Stimulated activated CD4-positive, alpha-beta T cell treated with anti-CD3 and anti-CD28 coated beads, Interleukin-4, amount 100 ng/mL, for 24 hours (primary cell): Measurements from ENCODE around the gene CELSR1.
"Not testable (repeated sequence)": the region's sequence is repeated elsewhere in the genome, so short reads cannot be mapped to it uniquely, and the experiment has no call there.

Source experiments
- DNase-seq: peaks from one replicate; pipeline ENCODE4 v3.0.0-alpha.2; 2020

CELSR1 gene

DNA sequence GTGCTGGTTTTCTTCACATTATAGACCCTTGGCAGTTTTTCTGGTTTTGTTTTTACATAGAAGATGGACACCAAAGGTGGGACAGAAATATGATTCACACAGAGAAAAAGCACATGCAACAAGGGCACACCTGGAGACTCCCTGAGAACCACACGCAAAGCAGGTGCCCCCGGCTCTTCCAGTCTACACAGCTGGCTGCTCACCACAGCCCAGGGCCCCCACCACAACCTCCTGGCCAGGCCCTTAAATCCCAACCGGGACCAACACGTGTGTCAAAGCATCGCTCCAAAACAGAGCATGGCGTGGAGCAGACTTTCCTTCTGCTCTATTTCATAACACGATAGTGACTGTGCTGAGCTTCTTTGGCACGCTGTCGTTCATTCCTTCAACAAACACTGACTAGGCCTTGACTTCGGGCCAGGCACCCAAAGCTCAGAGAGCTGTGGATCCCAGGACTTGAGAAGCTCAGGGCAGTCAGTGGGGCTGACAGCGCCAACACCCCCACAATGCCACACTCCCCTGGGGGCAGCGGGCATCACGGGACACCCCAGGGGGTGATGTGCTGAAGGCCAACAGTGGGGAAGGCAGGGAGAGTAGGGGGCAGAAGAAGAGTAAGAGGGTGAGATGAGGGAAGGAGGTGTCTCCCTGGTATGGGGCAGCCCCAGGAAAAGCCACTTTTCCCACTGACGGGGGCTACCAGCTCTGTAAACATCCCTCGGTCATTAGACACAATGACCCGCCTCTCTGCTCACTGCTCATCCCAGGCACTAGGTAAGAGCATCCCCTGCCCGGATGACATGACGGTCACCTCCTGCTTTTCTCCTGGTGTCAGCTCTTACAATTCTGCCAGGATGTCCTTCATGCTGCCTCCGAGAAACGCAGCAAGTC is 26.0 kb downstream of the CELSR1 start:
- DNase-seq: no peak

DNA sequence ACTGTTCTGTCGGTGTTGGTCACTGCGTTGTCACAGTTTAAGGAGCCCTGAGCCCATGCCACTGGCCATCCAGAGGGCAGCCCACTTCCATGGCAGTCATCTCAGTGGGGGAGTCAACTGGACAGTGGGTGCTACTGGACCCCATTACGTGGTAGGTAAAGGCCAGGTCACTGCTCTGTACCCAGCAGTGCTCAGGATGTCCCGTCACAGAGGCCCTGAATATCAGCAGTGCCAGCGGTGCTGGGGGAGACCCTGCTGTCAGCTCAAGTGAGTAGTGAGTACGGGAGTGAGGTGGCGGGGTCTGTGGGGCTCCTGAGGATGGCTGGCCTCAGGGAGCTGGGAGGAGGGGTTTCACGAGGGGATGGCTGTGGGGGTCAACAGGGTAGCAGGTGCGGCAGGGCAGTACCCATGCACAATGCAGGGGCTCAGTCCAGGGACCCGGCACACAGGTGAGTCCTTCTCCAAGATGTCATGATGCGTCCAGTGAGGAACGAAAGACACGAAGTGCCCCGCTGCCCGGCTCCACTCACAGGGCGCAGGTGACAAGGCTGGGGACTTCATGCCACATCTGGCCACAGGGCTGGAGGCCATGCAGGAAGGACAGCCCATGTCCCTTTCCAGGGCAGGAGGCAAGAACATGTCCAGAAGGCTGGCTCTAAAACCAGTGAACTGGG is 27.9 kb downstream of the CELSR1 start:
- no peak for DNase-seq

DNA sequence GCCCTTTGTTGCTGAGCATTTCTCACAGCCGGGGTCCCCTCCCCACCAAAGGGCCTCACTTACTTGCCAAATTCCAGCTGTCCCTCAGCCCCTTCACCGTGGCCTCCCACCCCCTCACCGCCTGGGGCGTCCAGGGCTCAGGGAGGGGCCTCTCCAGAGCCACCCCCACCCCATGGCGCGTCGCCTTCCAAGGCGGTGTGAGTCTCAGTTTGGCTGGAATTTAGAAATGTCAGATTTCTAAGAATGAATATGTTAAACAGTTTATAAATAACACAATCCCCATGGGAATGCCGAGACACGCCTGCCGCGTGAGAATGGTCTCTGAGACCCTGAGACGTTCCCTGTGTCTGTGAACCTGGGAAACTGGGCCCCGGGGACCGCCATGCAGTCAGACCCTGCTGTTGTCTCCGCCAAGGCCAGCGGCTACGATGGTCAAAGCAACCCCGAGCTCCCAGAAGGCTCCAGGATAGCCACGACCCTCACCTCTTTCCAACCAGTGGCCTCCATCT is 28.9 kb downstream of the CELSR1 start:
- DNase-seq: no peak

DNA sequence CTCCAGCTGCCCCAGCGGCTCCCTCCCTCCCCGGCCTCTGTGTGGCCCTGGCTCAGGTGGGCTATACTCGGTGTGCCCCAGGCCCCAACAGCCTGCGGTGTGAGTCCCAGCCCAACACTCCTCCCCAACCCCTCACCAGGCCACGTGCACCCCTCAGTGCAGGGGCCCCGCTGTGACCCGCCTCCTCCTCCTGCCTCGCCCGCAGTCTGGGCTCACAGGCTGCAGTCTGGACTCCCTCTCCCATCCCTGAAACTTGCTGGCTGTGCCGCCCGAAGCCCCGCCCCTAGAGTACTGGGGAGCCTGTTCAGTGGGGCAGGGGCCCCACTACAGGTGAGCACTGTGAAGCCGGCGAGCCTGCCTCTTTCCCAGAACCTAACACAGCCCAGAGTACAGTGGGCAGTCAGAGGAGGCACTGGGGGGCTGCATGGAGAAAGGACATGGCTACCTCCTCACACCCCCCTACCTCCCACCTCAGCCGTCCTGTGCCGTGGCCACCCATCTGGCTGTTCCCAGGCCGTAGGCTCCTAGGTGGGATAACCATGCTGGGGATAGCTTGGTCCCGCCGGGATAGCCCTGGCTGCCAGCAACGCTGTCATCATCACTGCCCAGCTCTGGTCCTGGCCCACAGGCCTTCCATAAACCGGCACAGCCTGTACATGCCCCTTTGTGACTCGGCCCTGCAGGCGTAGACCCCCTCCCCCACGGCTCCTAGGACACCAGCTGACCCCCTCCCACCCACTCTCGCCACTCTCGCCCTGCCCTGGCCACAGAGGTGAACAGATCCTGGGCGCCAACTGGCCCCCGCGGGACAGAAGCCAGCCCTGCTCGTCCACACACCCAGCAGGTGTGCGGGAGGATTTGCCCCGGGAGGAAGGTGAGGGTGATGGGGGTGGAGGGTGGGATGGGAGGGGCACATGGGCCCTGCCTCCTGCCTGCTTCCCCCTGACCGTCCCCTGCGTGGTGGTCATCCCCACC is 29.7 kb downstream of the CELSR1 start:
- DNase-seq: no peak

DNA sequence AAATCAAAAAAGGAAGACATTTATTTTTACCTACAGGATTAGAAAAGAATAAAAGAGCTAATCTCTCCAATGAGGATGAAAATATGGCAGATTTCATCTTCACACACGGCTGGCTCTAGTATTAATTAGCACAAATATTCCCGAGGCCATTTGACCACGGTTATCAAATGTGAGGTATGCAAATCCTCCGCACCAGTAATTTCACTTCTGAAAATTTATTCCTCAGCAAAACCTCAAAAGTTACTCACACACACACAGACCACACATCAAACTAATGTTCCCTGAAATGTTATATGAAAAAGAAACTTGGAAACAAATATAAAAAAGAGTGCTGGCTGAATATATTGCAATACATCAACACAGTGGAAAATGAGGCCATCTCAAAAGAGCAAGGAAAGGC is 32.8 kb downstream of the CELSR1 start:
- no peak for DNase-seq

DNA sequence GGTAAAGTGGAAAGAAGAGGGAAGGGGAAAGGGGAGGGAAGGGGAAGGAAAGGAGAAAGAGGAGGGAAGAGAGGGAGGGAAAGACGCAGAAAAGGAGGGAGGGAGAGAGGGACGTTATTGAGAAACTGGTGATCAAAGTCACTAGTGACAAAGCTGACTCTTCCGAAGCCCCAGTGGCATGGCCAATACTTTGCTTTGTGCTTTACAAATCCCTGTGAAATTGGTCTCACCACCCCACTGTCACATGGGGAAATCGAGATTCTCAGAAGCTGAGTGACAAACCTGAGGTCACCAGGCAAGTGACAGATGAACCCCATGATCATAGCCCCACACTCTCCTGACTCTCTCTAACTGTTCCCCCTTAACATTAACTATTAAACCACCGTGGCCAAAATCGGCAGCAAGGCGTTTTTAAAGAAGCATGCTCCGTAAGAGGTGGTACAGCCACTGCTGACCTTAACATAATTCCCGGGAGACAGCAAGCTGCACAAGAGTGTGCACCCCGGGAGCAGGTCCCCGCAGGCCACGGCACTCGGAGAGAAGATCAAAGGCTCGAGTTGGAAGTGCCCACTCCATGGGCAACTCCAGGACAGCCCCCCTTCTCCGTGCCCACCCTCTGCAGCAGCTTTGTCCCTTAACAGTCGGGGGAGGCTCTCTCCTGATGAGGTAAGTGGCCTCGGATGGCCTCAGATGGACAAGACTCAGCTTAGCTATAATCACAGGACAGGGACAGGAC is 34.8 kb downstream of the CELSR1 start:
- no peak for DNase-seq

DNA sequence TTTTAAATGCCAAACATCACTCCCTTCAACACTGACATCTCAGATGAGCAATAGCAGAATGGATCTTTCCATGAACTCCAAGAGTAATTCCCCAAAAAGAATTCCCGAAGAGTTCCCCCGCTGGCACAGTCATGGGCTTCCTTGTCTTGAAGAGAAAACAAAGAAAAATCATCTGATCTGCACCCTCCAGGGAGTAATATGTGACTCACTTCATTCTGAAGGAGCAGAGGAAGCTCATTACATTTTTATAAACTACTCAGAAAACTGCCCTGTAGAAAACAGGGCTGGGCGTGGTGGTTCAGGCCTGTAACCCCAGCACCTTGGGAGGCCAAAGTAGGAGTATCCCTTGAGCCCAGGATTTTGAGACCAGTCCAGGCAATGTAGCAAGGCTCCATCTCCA is 35.7 kb downstream of the CELSR1 start:
- DNase-seq: no peak

DNA sequence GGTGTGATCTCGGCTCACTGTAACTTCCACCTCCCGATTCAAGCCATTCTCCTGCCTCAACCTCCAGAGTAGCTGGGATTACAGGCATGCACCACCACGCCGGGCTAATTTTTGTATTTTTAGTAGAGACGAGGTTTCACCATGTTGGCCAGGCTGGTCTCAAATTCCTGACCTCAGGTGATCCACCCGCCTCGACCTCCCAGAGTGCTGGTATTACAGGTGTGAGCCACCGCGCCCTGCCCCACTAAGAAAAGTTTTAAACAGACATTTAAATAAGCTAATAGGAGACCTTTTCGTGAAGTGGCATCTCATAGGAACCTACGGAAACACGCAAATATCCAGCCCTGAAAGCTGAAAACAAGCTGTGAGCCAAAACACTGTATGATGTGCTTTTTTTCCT is 36.2 kb downstream of the CELSR1 start:
- DNase-seq: not testable (repeated sequence)

DNA sequence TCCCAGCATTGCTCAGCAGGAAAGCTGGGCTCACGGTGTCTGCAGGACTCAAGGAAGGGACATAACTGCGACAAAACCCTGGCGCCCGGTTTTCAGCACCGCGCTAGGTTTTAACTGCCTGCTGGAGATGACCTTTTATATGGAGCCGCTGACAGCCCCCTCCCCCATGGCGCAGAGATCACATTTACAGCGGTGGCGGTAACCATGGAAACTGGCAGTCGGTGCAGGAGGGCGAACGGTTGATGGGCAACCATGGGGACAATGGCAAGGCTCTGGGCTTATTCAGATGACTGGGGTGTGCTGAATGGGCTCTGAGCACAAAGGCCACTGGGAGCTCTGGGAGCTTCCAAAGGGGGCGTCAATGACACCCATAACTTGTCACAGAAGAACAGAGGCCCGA is 37.2 kb downstream of the CELSR1 start:
- no peak for DNase-seq

DNA sequence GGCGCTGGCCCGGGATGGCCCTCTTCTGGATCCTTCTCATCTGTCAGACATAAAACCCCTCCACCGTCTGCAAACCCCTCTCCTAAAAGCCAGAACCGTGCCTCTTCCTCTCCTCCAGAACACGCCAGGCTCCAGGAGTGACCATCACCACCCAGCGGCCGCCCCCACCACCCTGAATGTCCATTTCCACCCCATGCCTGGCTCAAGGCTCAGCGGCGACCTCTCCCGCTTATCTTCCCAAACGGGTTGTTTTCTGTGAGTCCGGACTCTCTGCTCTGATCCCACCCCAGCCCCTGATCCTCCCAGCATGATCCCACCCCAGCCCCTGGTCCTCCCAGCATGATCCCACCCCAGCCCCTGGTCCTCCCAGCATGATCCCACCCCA is 37.6 kb downstream of the CELSR1 start:
- no peak for DNase-seq

DNA sequence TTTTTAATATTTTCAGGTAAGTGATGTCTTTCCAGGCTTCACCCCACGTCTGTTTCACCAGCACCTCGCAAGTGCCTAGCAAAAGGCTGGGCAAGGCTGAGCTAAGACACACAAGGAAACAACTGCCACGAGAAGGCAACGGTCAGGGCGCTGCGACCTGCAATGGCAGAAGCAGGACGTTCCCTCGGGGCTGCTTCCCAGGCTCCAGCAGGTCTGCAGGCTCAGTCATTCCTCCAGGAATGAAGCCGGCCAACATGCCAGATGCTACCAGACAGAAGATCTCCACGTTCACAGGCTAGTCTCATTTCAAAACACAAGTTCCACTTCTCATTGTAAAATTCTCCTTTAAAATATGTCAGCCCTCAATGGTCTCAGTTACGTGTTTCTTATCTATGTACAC is 45.5 kb downstream of the CELSR1 start:
- DNase-seq: no peak

DNA sequence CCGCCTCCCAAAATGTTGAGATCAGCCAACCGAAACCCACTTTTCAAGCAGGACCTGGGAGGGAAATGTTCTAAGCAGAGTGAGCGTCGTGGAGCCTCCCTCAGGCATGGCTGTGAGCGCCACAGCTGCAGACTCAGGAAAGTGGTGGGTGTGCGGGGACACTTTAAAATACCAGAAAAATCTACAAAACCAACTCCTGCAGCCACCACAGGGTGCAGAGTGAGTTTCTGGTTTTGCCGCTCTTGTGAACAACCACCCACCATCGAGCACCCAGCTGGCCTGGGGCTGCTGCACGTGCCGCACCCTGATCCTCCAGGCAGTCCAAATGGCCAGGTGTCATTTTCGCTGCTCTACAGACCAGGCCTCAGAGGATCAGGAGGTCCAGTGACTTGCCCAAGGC is 46.9 kb downstream of the CELSR1 start:
- DNase-seq: no peak

DNA sequence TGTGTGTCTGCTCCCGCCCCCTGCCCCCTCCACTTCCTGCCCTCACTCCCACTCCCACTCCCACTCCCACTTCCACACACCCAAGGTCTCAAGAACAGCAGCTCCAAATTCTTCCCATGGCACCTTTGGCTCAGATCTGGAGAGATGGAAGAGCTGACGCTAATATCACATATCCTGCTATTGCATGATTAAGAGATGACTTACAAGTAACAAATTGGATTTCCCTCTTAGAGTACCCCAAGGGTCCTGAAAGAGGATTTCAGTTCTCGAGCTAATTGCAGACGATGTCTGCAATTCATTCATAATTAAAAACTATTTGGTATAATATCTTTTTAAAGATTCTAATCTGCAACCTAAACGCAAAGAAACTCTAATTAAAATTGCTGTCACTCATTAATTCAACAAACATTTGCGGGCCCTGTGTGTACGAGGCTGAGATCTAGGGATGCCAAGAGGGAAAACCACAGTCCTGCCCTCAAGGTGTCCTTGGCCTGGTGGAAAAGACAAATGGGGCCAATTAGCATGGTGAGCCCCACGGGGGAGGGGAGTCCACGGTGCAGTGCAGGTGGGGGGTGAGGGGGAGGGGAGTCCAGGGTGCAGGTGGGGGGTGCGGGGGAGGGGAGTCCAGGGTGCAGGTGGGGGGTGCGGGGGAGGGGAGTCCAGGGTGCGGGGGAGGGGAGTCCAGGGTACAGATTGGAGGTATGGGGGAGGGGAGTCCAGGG is 50.3 kb downstream of the CELSR1 start:
- DNase-seq: no peak

DNA sequence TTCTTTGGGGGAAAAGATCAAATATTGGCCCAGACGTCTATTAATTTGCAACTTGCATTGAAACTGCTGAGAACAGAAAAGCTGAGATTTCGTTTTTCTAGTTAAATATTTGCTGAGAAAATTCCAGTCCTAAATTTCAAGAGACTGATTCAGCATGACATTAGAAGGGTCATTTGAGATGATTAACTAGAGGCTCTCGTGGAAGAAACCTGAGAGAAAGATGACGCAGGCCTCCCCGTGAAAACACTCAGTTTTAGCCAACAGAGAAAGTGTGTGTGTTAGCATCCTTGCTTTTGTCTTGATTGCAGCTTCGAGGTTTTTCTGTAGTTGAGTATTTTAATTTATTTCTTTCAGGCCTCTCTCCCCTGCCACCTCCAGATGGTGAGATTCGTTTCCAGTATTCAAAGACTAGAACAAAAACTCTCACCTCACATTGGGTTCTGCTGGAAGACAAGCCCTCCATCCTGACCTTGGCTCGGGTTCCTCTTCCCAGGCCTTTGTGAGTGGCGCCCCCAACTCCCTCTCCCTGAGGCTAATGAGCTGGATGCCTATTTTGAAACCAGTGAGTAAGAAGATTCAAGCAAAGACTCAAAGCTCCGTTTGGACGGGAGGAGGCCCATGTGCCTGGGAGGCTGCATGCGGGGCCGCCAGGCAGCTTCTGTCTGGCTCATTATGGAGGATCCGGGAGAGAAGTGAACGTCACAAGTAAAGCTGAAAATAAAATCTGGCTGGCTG is 52.4 kb downstream of the CELSR1 start:
- DNase-seq: no peak

DNA sequence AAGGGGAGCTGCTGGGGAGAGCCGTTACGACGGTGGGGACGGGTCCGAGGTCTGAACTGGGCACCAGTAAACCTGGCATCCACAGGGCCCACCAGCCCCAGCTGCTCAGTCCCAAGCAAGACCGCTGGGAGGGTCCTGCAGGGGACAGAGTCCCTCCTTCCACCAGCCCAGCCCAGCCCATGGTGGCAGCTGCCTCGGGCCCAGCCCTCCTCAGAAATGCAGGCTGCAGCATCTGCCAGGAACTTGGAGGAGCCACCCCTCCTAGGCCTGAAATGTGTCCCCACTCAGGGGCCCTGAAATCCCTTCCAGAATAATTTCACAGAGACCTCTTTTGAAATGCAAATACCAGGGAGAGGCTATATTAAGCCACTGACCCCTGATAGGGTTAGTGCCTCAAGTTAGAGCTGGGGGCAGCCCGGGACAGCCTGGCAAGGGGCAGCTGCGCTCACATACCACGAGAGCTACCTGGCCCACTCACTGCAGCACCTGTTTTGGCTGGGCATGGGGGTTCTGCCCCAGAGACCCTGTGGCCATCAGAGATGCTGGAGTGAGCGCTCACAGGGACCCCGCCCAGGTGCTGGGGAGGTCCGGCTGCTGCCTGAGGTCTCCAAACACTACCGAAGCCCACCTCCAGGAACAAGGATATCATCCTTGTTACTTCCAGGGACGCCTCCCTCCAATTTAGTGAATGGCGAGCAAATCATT is 53.1 kb downstream of the CELSR1 start:
- no peak for DNase-seq

DNA sequence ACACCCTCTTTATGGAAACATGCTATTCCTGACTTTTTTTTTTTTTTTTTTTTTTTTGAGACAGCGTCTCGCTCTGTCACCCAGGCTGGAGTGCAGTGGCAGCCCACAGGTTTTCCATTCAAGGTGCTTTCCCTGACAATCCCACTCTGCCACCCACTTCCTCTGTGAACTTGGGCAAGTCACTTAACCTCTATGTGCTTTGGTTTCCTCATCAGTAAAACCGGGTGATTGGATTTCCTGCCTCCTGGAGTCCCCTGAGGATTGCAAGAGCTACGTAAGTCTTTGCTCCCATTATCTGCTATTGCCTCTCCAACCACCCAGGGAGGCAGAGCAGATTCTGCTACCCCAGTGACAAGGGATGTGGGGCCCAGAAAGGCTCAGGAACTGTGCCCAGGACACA is 54.1 kb downstream of the CELSR1 start:
- no peak for DNase-seq

DNA sequence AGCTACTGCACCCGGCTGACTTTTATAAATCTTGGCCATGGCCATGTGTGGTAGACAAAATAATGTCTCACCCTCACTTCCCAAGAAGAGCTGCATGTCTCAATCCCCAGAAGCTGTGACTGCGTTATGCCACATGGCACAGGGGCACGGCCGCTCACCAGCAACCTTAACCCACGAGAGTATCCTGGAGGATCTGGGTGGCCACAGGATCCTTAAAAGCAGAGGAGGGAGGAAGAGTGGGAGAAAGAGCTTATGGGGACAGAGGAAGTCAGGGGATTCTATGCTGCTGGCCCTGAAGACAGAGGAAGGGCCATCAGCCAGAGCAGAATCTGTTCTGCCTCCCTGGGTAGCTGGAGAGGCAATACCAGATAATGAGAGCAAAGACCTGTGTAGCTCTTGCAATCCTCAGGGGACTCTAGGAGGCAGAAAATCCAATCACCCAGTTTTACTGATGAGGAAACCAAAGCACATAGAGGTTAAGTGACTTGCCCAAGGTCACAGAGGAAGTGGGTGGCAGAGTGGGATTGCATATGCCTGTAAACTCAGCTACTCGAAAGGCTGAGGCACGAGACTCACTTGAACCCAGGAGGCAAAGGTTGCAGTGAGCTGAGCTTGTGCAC is 55.3 kb downstream of the CELSR1 start:
- DNase-seq: no peak

DNA sequence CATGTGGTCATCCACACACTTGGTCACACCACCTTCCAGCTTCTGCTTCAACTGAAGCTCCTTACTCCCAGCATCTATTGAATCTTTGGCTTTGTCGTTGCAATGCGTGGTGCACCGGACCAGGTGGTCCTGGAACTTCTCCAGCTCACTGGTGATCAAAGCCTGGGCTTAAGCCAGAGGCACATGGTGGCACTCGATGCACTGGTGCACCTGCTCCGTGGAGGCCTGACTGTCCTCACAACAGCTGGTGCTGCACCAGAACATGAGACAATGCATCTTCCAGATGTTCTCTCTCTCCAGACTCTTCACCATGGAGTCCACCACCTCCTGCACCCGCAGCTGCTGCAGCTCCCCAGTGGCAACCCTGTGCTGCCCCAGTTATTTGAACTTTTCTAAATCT is 56.0 kb downstream of the CELSR1 start:
- no peak for DNase-seq

DNA sequence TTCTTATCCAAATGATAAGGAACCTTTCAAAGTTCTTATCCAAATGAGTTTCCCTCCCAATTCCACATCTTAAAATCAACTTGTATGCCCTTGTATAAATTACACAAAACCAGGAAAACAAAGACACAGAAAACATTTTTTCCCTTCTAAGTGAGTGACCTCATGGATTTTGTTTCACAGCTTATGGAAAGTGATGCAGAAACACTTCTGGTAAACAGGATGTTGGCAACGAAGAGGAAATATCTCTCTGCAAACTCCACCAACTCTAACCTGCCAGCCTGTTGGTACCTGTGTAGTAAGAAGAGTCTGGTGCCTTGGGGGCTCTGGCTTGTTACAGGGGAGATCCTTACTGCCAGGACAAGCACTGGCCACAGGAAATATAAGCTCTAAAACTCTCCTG is 57.0 kb downstream of the CELSR1 start:
- DNase-seq: no peak

DNA sequence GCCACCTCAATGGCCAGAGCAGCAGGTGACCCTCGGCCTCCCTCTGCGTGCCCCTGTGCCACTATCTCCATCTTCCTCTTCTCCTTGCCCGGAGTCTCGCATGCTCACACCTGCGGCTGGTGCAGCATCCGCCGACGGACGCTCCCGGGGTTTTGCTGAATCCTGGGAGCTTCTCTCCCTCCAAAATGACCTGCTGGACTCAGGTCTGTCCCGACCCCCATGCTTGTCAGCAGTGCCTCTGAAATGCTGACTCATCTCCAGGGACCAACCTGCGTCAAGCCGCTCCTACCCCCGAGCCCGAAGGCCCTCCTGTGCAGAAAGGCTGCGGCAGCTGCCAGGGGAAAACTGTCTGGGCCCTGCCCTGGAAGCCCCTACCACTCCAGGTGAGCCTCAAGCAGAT is 58.4 kb downstream of the CELSR1 start:
- DNase-seq: no peak
